ENCODE measurements around the gene SLIT1. TPM values are rescaled to one million over a fixed set of nuclear protein-coding genes. Genes with fewer than 3 reads are reported as not detected.

SLIT1 gene
- total and polyA plus RNA-seq, 2 of the 8 experiments (the other 6 are each of a cell fraction or from before 2014, with no cell fraction given), result 0.70 to 0.88 TPM

DNA sequence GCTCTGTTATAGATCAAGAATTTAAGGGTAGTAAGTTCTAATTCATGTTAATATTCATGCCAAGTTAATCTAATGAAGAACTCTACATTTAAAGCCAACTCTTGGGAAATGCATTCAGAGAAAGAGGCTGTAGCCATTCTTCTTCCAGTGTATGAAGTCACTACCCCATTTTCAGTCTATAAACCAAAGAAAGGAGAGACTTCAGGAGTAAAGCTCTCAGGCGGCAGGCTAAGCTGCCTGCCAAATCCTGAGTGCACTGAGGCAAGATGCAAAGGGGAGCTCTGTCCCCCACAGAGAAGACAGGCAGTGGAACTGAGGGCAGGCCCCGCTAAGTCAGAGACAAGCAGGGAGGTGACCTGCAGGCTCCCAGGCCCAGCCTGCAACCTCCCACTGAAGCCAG lies 41.5 kb downstream of the SLIT1 start:
- no peaks in the 10 kb centered on the region for H3K23me2 ChIP-seq (ENCODE audit: low read depth, low read length)
- no peak overlapping the region for H4K5ac ChIP-seq (ENCODE audit: insufficient read length, low read depth, low read length)
- no peaks in the 10 kb centered on the region for H3K79me2 ChIP-seq (ENCODE audit: control insufficient read depth in 1 of 2, insufficient read depth in 2 of 2, low read length in 2 of 2)
- no peak overlapping the region for H2AFZ ChIP-seq (ENCODE audit: low read length)
- DNase-seq (ENCODE audit: low read depth in 1 of 2, low spot score in 2 of 2) (no peak), FAIRE-seq (no peak)
- H2BK120ac ChIP-seq (replicated peaks; ENCODE audit: low read depth, low read length), result no peak overlapping the region
- H3K18ac ChIP-seq (ENCODE audit: extremely low read depth, low read length), result no peak overlapping the region
- no peak overlapping the region for H3K4me2 ChIP-seq (ENCODE audit: insufficient read depth in 1 of 2, low read depth in 2 of 2, low read length in 2 of 2)
- ChIA-PET CTCF (ENCODE audit: partially characterized antibody) (interaction anchor here (0.7 to 3.0 kb wide), 4 partner anchors 13 to 71 kb away, joined by 3 to 13 read pairs (median 6); no protein-coding TSS in a partner anchor), POLR2A (ENCODE audit: partially characterized antibody) (no interaction called here)
- no peak overlapping the region for H4K8ac ChIP-seq (ENCODE audit: extremely low read depth, insufficient read depth, low read length)
- H3K9me3 ChIP-seq (ENCODE audit: insufficient read depth in 2 of 2, low read depth in 1 of 2, low read length in 1 of 2), result no peaks in the 10 kb centered on the region
- H3K36me3 ChIP-seq (ENCODE audit: control insufficient read depth in 2 of 4, insufficient read depth in 4 of 4, low read length in 3 of 4), result no peaks in the 10 kb centered on the region
- H2BK15ac ChIP-seq (ENCODE audit: low read length), result no peak overlapping the region
- no peak overlapping the region for H3K27ac ChIP-seq (ENCODE audit: low read depth, low read length)
- no peak for TF ChIP-seq MAFK (IDR thresholded peaks at IDR 0.05; ENCODE audit: low read depth, low read length)
- TF ChIP-seq GTF2F1 (IDR thresholded peaks at IDR 0.05; ENCODE audit: borderline replicate concordance, low read depth, low read length), result no peak
- TF ChIP-seq EZH2 (IDR thresholded peaks at IDR 0.05; ENCODE audit: low read depth, low read length, severe bottlenecking), result no peak
- no peak for TF ChIP-seq TBP (IDR thresholded peaks at IDR 0.05; ENCODE audit: low read depth, low read length)
- TF ChIP-seq NRF1 (IDR thresholded peaks at IDR 0.05; ENCODE audit: low read depth, low read length), result no peak
- TF ChIP-seq FOSL1 (IDR thresholded peaks at IDR 0.05; ENCODE audit: insufficient read depth, low read depth, low read length), result no peak
- no peak for TF ChIP-seq TAF1 (IDR thresholded peaks at IDR 0.05; ENCODE audit: low read depth, low read length)
- TF ChIP-seq CHD1 (IDR thresholded peaks at IDR 0.05; ENCODE audit: low read depth, low read length), result no peak
- TF ChIP-seq SIX5 (IDR thresholded peaks at IDR 0.05; ENCODE audit: low read depth, low read length), result no peak
- TF ChIP-seq RFX5 (IDR thresholded peaks at IDR 0.05; ENCODE audit: borderline replicate concordance, low read depth, low read length), result no peak
- no peak for TF ChIP-seq POU5F1 (IDR thresholded peaks at IDR 0.05; ENCODE audit: low read depth, low read length)
- H4K91ac ChIP-seq (replicated peaks; ENCODE audit: insufficient read length, low read length), result no peak overlapping the region
- H2BK5ac ChIP-seq (ENCODE audit: low read depth, low read length), result no peak overlapping the region
- 70% methylated on average over 2 of the region's 2 CpGs; no CpG with 5 or more reads in 1 of the 2 experiments for WGBS, 2 experiments (ENCODE audit: extremely low coverage in 1 of 2, insufficient coverage in 1 of 2, insufficient read length in 1 of 2, insufficient replicate concordance in 2 of 2, low coverage in 1 of 2, low lambda C conversion rate in 2 of 2, missing lambda C conversion rate in 1 of 2)
- H3K4ac ChIP-seq (replicated peaks; ENCODE audit: insufficient read length, low read depth, low read length), result no peak overlapping the region
- H4K20me1 ChIP-seq (replicated peaks in 1 of 2; ENCODE audit: control insufficient read depth in 1 of 2, insufficient read depth in 2 of 2, low read length in 2 of 2), result no peaks in the 10 kb centered on the region
- H3K4me1 ChIP-seq (replicated peaks in 1 of 4; ENCODE audit: control insufficient read depth in 3 of 4, insufficient read depth in 4 of 4, low read length in 3 of 4), result peaks cover 6 to 15% (median 14%) of the 10 kb centered on the region in 4 experiments
- no peak overlapping the region for H2AK5ac ChIP-seq (ENCODE audit: low read depth, low read length)
- H2BK20ac ChIP-seq (ENCODE audit: low read length), result no peak overlapping the region
- peaks cover 0 to 5% (median 2%) of the 10 kb centered on the region in 4 experiments; a peak in 3 of 7 replicates for H3K27me3 ChIP-seq (replicated peaks in 1 of 4; ENCODE audit: control insufficient read depth in 3 of 4, extremely low read depth in 1 of 4, insufficient read depth in 3 of 4, low read length in 3 of 4)
- H3K14ac ChIP-seq (ENCODE audit: insufficient read length), result no peak overlapping the region
- no peak overlapping the region for H3K56ac ChIP-seq (replicated peaks; ENCODE audit: insufficient read length, low read depth, low read length)
- no peak overlapping the region for H3K23ac ChIP-seq (ENCODE audit: insufficient read length)
- H3K4me3 ChIP-seq (ENCODE audit: extremely low read depth in 1 of 4, insufficient read depth in 2 of 4, low read depth in 3 of 4, low read length in 4 of 4), result no peak overlapping the region
- no peaks in the 10 kb centered on the region for H3K79me1 ChIP-seq (ENCODE audit: low read depth, low read length)
- no peak overlapping the region for H2BK12ac ChIP-seq (ENCODE audit: low read depth, low read length)
- H3K9ac ChIP-seq (replicated peaks in 1 of 4; ENCODE audit: extremely low read depth in 1 of 4, low read depth in 3 of 4, low read length in 3 of 4), result no peak overlapping the region

Measured in H1 (cell line).